HG02610 (cell line): ENCODE results near the gene TAF1C.

Experiments
- ATAC-seq: cut with Tn5 transposase; IDR thresholded peaks from one replicate; pipeline ENCODE4 v1.9.1; 2021; ENCODE audit warnings: mild to moderate bottlenecking, moderate library complexity; ENCODE audit not compliant: unreplicated experiment

TAF1C gene

DNA sequence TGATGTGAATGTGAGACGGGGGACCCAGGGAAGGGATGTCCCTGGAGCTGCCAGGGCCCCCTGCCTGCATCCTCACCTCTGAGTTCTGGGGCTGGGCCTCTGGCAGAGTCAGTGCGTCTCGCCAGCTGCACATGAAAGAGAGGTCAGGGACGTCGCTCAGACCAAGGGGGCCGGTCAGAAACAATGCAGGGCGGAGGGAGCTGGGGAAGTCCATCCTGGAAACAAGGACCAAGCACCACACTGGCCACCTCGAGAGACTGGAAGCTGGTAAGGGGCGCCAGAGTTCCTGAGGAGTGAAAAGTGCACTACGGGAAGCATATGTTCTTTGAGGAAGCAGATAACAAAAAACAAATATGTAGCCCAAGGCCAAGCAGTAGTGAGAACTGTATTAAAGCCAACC is 2.1 kb downstream of the TAF1C start:
- no peak for ATAC-seq

DNA sequence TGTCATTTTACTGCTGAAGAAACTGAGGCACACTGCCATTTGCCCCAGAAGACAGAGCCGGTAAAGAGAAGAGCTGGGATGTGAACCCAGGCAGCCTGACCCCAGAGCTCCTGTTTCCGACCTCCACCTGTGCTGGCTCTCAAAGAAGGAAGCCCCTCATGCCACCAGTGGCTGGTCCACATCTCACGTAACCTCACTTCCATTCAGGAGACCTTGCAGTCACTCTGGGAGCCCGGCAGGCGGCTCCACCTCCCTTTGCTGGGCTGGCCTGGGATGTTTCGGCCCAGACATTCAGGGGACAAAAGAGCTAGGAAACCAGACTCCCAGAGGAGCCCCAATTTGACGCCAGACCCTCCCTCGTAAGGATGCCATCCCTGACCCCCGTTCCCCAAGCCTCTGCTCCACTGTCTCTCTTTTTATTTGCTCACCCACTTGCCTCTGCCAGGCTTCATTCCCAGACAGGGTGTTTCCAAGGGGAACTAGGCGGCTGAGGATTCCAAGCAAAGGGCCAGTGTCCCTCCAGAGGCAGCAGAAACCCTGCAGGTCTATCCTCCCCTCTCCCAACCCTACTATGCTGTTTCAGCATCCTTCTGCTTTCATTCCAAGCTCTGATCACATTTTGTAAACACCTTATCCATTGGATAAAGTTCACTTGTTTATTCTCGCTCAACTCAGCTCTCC is 2.8 kb downstream of the TAF1C start:
- no peak for ATAC-seq

DNA sequence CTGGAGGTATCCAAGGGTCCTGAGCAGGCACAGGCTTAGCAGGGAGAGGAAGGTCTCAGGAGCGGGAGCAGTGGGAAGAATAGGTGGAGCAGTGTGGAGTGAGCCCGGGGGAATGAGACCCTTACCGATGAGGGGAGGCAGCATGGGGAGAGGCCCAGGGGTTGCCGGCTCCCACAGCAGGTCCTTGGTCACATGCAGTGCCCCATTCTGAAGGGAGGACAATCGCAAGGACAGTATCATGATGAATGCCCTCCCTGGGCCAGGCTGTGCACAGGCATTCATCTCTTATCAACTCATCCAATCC is 3.3 kb downstream of the TAF1C start:
- ATAC-seq: no peak

DNA sequence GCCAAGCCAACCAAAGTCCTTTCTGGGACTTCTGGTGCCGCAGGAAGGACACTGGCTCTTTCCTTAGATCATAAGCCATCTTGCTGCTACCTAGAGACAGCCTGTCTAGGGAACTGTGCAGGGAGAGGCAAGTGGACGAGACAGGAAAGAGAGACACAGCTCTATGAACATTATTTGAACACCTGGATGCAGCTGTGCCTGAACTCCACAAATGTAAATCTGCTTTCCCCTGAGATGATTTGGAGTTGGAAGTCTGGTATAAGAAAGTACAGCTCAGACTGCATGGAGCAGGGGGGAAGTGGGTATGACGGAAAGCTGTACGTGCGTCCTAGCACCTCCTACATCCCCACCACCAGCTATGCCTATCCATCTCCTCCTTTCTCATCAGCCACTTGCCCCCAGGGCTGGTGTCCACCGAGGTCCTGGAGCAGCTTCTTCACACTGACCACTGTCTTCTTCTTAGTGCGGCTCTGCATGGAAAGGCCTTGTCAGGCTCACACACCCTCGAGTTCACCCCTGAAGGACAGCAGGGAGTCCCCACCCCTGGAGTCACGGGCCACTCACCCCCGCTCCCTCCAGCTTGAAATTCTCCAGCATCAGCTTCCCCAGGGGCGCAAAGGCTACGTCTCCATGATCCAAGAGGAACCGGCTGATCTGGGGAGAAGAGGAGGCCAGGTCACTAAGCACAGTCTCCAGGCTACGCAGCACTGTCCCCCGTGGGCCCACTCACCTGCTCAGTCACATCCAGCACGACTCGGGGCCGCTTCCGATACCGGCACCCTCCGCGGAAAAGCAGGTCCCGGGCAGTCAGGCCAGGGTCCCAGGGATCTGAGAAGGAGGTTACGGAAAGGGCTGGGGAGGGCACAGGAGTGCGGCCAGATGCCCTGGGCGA is 3.9 kb downstream of the TAF1C start:
- no peak for ATAC-seq

DNA sequence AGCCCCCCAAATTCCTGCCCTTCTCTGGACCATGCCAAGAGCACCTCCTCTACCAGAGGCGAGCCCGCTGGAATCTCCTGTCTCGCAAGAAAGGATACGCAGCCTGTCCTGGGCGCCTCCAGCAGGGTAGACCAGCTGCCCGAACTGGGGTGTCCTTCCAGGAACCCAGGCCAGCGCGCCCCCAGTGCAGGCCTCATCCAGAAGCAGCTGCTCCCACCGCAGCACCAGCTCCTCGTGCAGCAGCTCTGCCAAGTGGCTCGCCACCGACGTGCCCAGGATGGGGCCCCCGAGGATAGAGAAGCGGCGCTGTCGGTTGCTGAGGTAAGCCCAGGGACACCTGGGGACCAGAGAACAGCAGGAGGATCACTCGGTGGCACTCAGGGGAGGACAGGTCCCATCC is 4.8 kb downstream of the TAF1C start:
- no peak for ATAC-seq

DNA sequence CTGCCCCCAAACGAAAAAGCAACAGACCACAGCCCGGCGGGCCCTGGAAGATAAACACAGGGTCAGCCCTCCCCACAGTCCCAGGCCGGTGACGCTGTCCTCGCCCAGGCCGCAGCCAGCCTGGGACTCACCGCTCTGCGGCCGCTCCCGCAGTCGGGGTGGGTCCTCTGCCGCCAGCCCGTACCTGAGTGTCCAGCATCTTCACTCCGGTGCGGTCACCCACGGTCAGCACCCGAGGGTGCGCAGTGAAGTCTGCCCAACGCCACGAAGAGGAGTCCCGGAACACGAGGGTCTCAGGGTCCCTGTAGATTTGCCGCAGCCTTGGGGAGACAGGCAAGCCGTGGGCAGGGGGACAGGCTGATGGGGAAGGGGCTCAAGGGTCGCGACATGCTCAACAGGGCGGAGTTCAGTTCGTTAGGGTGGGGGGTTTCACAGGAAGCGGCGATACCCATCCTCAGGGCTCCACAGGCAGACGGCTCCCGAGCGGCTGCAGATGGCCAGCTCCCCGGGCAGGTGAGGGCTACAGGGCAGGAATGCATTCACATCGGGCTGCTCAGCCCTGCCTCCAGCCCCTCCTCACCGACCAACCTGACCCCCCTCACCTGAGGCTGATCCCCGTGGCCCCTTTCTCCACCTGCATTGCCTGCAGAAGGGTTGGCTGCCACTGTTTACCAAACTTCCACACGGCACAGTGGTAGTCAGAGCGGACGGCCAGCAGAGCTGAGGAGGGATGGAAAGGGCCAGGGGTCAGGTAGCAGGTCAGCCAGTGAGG is 5.5 kb downstream of the TAF1C start:
- no peak for ATAC-seq

DNA sequence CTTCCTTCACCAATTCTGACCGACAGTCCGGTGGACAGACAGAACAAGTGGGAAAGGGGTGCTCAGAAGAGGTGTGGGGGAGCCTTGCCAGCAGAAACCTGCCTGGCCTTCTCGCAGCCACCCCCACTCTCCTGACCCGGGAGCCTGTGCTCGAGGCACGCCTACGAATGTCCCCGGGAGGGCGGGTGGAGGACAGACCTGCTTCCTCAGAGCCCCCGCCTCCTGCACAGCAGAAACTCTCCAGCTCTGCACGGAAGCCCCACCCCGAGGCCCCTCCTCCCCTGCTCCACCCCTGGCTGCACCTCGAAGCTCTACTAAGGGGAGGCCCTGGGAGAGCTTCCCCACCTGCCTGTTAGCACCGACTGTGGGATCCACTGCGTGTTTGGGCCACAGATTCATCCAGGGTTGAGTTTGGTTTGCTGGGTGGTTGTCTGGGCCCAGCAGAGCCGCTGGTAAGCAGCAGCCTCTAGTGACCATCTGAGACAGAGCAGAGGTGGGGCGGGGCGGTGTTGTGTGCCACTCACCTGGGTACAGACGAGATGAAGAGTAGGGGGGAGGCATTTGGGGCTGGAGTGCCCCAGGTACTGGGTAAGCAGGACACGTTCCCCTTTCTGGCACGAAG is 6.2 kb downstream of the TAF1C start:
- no peak for ATAC-seq

DNA sequence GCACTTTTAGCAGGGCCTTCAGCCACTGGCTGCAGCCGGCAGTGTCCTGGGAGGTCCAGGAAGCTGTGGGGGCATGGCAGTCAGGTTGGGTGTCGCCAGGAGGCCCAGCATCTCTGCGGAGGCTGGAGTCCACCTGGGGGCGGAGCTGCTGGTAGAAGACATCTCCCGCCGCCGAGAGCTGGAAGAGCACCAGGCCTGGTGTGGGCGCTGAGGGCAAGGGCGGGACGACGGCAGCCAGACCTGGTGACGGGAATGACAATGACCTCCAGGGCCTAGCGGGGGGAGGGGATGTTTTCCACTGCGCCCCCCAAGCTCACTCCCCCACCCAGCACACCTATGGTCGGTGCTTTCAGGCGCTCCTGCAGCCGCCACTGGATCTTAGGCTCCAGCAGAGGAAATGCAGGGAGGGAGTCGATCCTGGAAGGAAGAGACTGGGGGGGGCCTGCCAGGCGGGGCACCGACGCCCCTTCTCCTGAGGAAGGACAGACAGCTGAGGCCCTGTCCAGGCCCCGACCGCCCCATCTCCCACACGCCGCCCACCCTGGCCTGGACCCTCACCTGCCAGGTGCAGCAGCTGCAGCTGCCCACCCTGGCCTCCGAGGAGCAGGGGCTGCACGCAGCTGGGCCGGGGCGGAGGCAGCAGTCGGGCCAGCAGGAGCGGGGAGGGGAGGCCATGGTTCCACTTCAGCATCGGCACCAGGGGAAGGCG is 7.1 kb downstream of the TAF1C start:
- ATAC-seq: no peak

DNA sequence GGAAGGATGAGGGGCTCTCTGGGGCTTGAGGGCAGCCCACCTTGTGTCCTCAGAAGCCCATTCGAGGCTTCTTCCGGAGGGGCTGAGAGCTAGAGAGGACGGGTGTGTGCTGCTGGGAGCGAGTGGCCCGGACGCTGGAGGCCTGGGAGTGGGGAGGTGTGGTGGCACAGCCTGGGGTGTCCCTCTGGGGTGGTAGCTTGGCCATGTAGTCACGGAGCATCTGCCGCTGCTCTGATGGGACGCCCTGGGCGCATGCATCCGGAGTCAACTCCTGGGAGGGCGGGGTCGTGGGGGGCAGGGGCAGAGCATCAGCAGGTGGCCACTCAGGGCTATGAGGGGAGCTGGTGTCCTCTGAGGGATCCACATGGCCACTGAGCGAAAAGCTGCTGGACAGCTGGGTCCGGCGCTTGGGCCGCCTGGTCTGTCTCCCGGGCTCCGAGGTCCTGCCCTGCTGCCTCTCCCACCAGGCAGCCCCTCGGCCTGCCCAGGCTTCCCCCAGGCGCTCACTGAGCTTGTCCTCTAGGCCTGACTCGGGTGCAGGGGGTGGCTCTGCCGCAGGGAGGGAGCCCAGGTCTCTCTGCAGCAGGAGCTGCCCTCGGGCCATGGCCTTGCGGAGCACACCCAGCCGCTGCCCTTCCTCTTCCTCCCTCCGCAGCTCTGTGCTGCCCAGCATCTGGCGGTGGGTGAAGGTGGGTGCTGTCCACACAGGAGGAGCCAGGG is 7.8 kb downstream of the TAF1C start:
- no peak for ATAC-seq

DNA sequence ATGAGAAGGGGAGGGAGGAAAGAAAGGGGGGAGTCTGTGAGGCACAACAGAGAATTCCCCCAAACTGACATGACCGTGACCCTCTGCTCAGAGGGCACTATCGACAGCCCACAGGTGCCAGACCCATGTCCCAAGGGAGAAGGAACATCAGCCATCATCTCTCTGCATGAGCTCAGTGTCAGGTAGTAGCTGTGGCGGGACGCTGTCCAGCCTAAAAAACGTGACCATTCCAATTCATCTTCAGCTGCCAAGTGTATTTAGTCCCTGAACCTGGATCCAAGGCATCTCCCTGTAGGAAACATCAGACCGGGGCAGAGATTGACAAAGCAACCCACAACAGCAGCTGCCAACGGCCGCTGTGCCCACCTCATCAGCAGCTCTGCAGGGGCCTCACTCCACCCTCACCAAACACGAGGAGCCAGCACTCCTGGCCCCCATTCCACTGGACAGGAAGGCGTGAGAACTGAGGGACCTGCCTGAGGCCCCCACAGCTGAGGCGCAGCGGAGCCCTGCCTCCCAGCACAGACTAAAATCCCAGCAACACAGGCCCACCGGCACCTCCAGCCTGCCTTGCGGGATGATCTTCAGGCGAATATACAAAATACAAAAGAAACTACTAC is 8.6 kb downstream of the TAF1C start:
- no peak for ATAC-seq

DNA sequence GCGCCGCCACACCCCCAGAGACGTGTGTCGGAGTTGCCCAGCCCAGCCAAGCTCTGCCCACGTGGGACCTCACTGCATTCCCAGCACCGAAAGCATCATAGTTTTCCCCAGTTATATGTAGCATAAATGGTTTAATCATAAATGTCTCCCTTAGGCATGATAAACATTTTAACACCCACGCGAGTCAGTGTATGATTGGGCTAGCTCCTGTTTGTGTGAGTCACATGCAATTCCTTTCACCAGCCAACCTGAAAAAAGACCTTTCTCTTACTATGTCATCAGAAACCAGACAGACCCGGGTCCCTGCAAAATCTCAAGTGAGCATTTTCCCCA is 9.2 kb downstream of the TAF1C start:
- ATAC-seq: no peak

DNA sequence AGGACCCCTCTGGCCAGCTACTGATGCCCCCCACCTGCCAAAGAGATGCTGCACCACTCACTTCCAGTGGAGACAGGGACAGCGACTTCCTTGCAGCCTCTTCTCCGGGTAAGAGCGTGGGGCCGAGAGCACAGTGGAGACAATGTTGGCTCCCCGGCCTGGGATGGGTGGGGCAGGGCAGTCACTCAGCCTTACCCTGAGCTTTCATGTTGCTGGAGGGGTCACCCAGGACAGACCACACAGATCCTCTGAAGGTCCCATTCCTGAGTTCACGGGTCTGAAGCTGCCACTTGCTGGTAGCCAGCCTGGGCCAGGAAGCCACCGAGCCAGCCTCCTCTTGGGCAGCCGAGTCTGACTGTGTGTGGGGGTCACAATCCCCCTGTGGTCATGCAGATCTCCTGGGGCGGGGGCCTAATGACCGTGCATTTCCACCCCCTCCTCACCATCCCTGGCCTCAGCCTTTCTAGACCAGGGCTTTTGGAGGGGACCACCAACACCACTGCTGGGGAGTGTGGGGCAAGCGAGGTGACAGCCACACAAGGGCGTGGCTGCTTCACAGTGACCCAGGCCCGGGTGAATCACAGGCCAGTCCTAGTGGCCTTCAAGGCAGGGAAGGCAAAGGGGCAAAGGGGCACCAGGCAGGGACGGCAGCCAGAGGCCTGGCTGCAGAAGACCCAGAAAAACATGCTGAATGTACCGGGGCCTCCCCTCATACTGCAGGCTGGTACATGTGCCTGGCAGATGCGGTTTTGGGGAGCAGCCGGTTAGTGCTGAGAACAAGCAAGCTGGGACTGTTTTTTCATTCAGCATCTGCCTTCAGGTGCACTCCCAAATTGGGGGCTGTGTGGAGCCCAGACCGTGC is 10.4 kb downstream of the TAF1C start:
- ATAC-seq: no peak

DNA sequence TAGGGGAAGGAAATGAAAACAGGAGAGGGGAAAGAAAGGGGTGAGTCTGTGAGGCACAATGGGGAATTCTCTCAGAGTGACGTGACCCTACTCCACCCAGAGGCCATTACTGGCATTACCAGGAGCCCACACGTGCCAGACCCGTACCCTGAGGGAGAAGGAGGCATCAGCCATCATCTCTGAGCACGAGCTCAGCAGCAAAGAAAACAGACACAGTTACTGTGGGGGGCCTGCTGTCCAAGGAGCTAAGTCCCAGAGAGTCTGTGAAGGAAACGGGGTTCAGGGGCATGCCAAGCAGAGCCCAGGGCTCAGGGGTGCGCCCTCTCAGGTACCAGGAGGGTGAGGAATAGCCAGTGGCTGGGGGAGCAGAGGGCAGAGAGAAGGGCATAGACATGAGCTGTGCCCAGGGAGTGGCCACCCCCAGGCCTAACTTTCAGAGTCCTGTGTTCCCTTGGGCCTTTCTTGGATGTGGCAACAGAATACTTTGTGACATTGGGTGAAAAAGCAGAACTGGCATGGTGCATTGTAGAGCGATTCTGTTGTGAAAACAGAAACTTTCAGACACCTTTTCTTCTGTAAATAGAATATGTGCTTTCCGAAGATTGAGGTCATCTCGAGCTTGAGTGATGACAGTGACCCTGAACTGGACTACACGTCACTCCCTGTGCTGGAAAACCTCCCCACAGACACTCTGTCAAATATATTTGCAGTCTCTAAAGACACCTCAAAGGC is 11.3 kb downstream of the TAF1C start:
- ATAC-seq: peak; percentile 76

DNA sequence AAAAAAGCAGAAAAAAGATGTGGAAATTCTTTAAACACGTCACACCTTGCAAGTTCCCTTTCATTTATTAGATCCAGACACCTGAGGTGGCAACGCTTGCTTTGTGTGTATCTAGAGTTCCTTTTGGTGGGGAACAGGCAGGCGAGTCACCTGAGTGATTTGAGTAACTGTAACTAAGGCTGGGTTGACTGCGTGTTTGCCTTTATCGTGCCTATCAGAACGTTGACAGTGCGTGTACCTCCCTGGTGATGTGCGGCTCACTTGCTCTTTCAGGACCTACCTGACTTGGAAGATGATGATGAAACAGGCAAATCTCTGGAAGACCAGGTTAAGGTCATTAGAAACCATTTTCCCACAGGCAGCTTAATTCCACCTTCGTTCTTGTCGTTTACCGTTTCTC is 12.5 kb downstream of the TAF1C start:
- no peak for ATAC-seq

DNA sequence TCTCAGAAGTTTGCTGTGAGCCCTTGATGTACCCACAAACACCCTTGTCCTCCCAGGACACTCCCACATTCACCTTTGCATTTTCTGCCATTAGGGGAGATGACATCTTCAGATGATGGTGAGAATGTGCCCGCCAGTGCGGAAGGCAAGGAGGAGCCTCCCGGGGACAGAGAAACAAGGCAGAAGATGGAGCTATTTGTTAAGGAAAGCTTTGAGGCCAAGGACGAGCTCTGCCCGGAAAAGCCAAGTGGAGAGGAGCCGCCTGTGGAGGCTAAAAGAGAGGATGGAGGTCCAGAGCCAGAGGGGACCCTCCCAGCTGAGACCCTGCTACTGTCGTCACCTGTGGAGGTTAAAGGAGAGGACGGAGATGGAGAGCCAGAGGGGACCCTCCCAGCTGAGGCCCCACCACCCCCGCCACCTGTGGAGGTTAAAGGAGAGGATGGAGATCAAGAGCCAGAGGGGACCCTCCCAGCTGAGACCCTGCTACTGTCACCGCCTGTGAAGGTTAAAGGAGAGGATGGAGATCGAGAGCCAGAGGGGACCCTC is 17.0 kb downstream of the TAF1C start:
- no peak for ATAC-seq

DNA sequence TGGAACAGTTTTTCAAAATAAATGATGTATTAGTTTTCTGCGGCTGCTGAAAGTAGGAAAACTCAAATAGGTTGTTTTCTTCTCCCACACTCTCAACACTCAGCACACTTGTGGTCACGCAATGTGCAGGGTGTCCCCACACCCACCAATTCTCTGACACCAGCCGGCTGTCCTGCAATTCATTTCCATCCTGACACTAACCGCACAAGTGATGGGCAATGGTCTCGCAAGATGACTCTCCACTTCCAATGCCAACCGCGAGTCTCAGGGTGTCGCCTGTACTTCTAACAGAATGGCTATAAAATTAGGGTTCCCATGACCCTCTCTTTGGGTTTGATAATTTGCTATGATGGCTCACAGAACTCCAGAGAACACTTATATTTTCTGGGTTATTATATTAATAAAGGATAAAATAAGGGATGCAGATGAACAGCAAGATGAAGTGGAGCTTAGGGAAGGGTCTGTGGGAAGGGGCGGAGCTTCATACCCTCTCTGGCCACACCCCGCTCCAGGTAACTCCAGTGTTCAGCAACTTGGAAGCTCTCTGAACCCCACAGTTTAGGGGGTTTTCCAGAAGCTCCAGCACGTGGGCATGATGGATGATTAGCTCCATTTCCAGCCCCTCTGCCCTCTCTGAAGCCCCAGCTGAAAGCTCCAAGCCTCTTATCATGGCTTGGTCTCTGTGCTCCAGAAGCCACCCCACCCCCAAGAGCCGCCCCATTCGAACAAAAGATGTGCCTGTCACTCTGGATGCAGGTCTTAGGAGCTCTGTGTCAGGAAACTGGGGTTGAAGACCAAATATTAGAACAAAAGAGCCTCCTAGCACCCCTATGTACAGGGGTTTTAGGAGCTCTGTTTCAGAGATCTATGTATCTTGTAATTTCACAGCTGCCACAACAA is 19.8 kb downstream of the TAF1C start:
- no peak for ATAC-seq

DNA sequence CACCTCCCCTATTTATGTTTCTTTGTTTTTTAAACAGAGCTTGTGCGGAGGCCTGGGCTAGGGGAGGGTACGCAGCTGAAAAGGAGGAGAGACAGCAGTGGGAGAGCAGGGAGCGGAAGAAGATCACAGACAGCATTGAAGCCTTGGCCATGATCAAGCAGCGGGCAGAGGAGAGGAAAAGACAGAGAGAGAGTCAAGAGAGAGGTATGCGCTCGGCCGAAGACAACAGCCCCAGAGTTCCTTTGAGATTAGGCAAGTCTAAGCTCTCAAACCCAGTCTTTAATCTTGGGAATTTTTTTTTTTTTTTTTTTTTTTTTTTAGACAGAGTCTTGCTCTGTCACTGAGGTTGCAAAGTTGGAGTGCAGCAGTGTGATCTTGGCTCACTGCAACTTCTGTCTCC is 21.1 kb downstream of the TAF1C start:
- ATAC-seq: no peak
